WTC11 (cell line): Measurements from ENCODE around the gene KSR1. TPM values are rescaled to one million over a fixed set of nuclear protein-coding genes. Genes with fewer than 3 reads are reported as not detected.

ENCODE experiments used
- ATAC-seq: fragments of 200-7000 bp; cut with Tn5 transposase; 2 replicates; pipeline ENCODE4 v1.10.0; 2021; ENCODE audit warnings: mild to moderate bottlenecking, moderate library complexity
- CTCF ChIA-PET: fragments of 300-600 bp; sonication (Branson Sonifier 250); formaldehyde crosslinking; loops from one replicate; lab custom pipeline; 2021; ENCODE audit warnings: antibody characterized with exemption; lab: Charles Lee
- POLR2A ChIA-PET: fragments of 350-600 bp; sonication (Branson Sonifier 250); formaldehyde crosslinking; loops from one replicate; lab custom pipeline; 2021; ENCODE audit warnings: antibody characterized with exemption; lab: Charles Lee
- DNase-seq: peaks from one replicate; pipeline ENCODE4 v3.0.0; 2021; ENCODE audit warnings: low spot score
- H3K27ac Mint-ChIP-seq: 2 replicates; pipeline ENCODE4 v1.8.0; 2021; ENCODE audit warnings: mixed read lengths
- H3K27me3 Mint-ChIP-seq: 2 replicates; pipeline ENCODE4 v1.8.0; 2021; ENCODE audit warnings: low read depth, mild to moderate bottlenecking, moderate library complexity, mixed read lengths
- H3K36me3 Mint-ChIP-seq: 2 replicates; pipeline ENCODE4 v1.8.0; 2021; ENCODE audit warnings: mixed read lengths
- H3K4me1 Mint-ChIP-seq: 2 replicates; pipeline ENCODE4 v1.8.0; 2022; ENCODE audit warnings: mixed read lengths
- H3K4me3 Mint-ChIP-seq: 2 replicates; pipeline ENCODE4 v1.8.0; 2021; ENCODE audit warnings: mild to moderate bottlenecking, moderate library complexity, mixed read lengths
- H3K9me3 Mint-ChIP-seq: 2 replicates; pipeline ENCODE4 v1.8.0; 2021; ENCODE audit warnings: mixed read lengths
- CBFB ChIP-seq: sonication (generic); formaldehyde crosslinking; IDR thresholded peaks from 2 replicates; pipeline ENCODE4 v1.8.1; 2022; ENCODE audit warnings: mild to moderate bottlenecking, low read depth, missing genetic modification reagents
- CDX4 ChIP-seq: fragments of 250-450 bp; sonication (Bioruptor Pico); IDR thresholded peaks from 2 replicates; pipeline ENCODE4 v1.9.0; 2021; ENCODE audit warnings: moderate library complexity, mild to moderate bottlenecking, inconsistent platforms, borderline replicate concordance
- CREB1 ChIP-seq: sonication (generic); formaldehyde crosslinking; IDR thresholded peaks from 2 replicates; pipeline ENCODE4 v1.8.0; 2023; ENCODE audit warnings: mild to moderate bottlenecking, missing genetic modification reagents
- E2F1 ChIP-seq: sonication (generic); formaldehyde crosslinking; IDR thresholded peaks from 2 replicates; pipeline ENCODE4 v1.8.0; 2022; ENCODE audit warnings: mild to moderate bottlenecking, missing genetic modification reagents
- ERG ChIP-seq: fragments of 250-450 bp; sonication (Bioruptor Pico); IDR thresholded peaks from 2 replicates; pipeline ENCODE4 v1.8.0; 2021; ENCODE audit warnings: mild to moderate bottlenecking
- MAX ChIP-seq: sonication (generic); formaldehyde crosslinking; IDR thresholded peaks from 2 replicates; pipeline ENCODE4 v1.8.0; 2022; ENCODE audit warnings: mild to moderate bottlenecking, missing genetic modification reagents
- SP1 ChIP-seq: sonication (generic); formaldehyde crosslinking; conservative IDR thresholded peaks from 2 replicates; pipeline ENCODE4 v1.8.1; 2022; ENCODE audit warnings: missing genetic modification reagents
- TEAD4 ChIP-seq: sonication (generic); formaldehyde crosslinking; IDR thresholded peaks from 2 replicates; pipeline ENCODE4 v1.8.0; 2022; ENCODE audit warnings: mild to moderate bottlenecking, missing genetic modification reagents
- USF2 ChIP-seq: sonication (generic); formaldehyde crosslinking; IDR thresholded peaks from 2 replicates; pipeline ENCODE4 v1.8.1; 2023; ENCODE audit warnings: mild to moderate bottlenecking, missing genetic modification reagents, moderate library complexity
- ZMAT4 ChIP-seq: fragments of 250-450 bp; sonication (Bioruptor Pico); IDR thresholded peaks from 2 replicates; pipeline ENCODE4 v1.9.0; 2021; ENCODE audit warnings: mild to moderate bottlenecking
- ZNF138 ChIP-seq: sonication (generic); formaldehyde crosslinking; conservative IDR thresholded peaks from 2 replicates; pipeline ENCODE4 v1.8.1; 2022; ENCODE audit warnings: mild to moderate bottlenecking, moderate library complexity, missing genetic modification reagents
- ZNF263 ChIP-seq: sonication (generic); formaldehyde crosslinking; IDR thresholded peaks from 2 replicates; pipeline ENCODE4 v1.8.1; 2022; ENCODE audit warnings: low read depth, mild to moderate bottlenecking, moderate library complexity, missing genetic modification reagents
- ZNF396 ChIP-seq: fragments of 250-450 bp; sonication (Bioruptor Pico); IDR thresholded peaks from 2 replicates; pipeline ENCODE4 v1.8.0; 2021; ENCODE audit warnings: mild to moderate bottlenecking, moderate library complexity, borderline replicate concordance
- ZNF423 ChIP-seq: fragments of 250-450 bp; sonication (Bioruptor Pico); IDR thresholded peaks from 2 replicates; pipeline ENCODE4 v2.1.2; 2022; ENCODE audit warnings: mild to moderate bottlenecking, moderate library complexity
- ZNF671 ChIP-seq: fragments of 250-450 bp; sonication (Bioruptor Pico); IDR thresholded peaks from 2 replicates; pipeline ENCODE4 v1.8.0; 2021; ENCODE audit warnings: mild to moderate bottlenecking
- total RNA-seq: library from RNA; stranded (reverse); gene quantifications from 3 replicates; pipeline ENCODE4 v1.2.3, GENCODE V29; 2021

The KSR1 gene
- total RNA-seq, 1 experiment from 2014 or later: 45.5 TPM

GRCh38 chr17:27477971-27478684 is 21.9 kb downstream of the KSR1 start:
- no peak overlapping the region for H3K4me3 Mint-ChIP-seq
- no peaks in the 10 kb centered on the region for H3K9me3 Mint-ChIP-seq
- H3K36me3 Mint-ChIP-seq: no peaks in the 10 kb centered on the region
- TF ChIP-seq CREB1 (CRISPR knock-in tag) (no peak), TEAD4 (no peak), ZNF671 (CRISPR knock-in tag) (no peak), ZNF396 (no peak), E2F1 (CRISPR knock-in tag) (no peak), CBFB (CRISPR knock-in tag) (no peak)
- CTCF ChIA-PET: interaction anchor here (0.7 to 1.7 kb wide), 5 partner anchors 13 to 124 kb away, joined by 3 to 8 read pairs (median 3); no protein-coding TSS in a partner anchor
- ATAC-seq: no peak
- H3K4me1 Mint-ChIP-seq: peaks cover 78% of the 10 kb centered on the region
- POLR2A ChIA-PET: no interaction called here
- DNase-seq: no peak
- H3K27me3 Mint-ChIP-seq: no peaks in the 10 kb centered on the region
- H3K27ac Mint-ChIP-seq: no peak overlapping the region

- H3K27me3 Mint-ChIP-seq: no peaks in the 10 kb centered on the region
- DNase-seq (no peak), ATAC-seq (peak; percentile 27)
- peaks cover 75% of the 10 kb centered on the region for H3K4me1 Mint-ChIP-seq
- peak overlapping the region; percentile 58; the same call in 1 of the 2 replicates for H3K27ac Mint-ChIP-seq
- TF ChIP-seq ZNF138: no peak
- no peak for TF ChIP-seq SP1 (CRISPR knock-in tag)
- TF ChIP-seq ZNF263: peak; percentile 93
- no peak overlapping the region for H3K4me3 Mint-ChIP-seq
- no peaks in the 10 kb centered on the region for H3K9me3 Mint-ChIP-seq
- ChIA-PET CTCF (interaction anchor here (3.0 kb wide), 1 partner anchor 23 kb away, joined by 9 read pairs; the partner anchor contains the start of gene KSR1), POLR2A (no interaction called here)
- no peaks in the 10 kb centered on the region for H3K36me3 Mint-ChIP-seq
Measured at GRCh38 chr17:27478901-27479538, 22.8 kb downstream of the KSR1 start.

- DNase-seq (no peak), ATAC-seq (no peak)
- H3K4me1 Mint-ChIP-seq: peaks cover 69% of the 10 kb centered on the region
- POLR2A ChIA-PET: no interaction called here
- H3K36me3 Mint-ChIP-seq: no peaks in the 10 kb centered on the region
- H3K27me3 Mint-ChIP-seq: no peaks in the 10 kb centered on the region
- no peaks in the 10 kb centered on the region for H3K9me3 Mint-ChIP-seq
- no peak overlapping the region for H3K4me3 Mint-ChIP-seq
- TF ChIP-seq CREB1 (CRISPR knock-in tag): no peak
- no peak for TF ChIP-seq USF2 (CRISPR knock-in tag)
- no peak for TF ChIP-seq ERG (CRISPR knock-in tag)
- no peak for TF ChIP-seq ZMAT4 (CRISPR knock-in tag)
- no peak for TF ChIP-seq CDX4 (CRISPR knock-in tag)
- TF ChIP-seq ZNF423 (CRISPR knock-in tag): no peak
- peak; percentile 29; the same call in 1 of the 2 replicates for TF ChIP-seq MAX (CRISPR knock-in tag)
- peak overlapping the region; percentile 58 for H3K27ac Mint-ChIP-seq
- CTCF ChIA-PET: interaction anchor here (3.0 kb wide), 1 partner anchor 24 kb away, joined by 9 read pairs; the partner anchor contains the start of gene KSR1
Measured at GRCh38 chr17:27479838-27480237, 23.6 kb downstream of the KSR1 start.
